ENCODE measurements around the gene ICAM5. TPM values are rescaled to one million over a fixed set of nuclear protein-coding genes. Genes with fewer than 3 reads are reported as not detected.
A peak's percentile ranks its signal among the peaks of the same experiment; 100 is the strongest.
"Not testable (repeated sequence)": the region's sequence is repeated elsewhere in the genome, so short reads cannot be mapped to it uniquely, and the experiment has no call there.

The ICAM5 gene
- total RNA-seq, 2 donors from 2014 or later: 0.18 to 0.37 TPM

DNA sequence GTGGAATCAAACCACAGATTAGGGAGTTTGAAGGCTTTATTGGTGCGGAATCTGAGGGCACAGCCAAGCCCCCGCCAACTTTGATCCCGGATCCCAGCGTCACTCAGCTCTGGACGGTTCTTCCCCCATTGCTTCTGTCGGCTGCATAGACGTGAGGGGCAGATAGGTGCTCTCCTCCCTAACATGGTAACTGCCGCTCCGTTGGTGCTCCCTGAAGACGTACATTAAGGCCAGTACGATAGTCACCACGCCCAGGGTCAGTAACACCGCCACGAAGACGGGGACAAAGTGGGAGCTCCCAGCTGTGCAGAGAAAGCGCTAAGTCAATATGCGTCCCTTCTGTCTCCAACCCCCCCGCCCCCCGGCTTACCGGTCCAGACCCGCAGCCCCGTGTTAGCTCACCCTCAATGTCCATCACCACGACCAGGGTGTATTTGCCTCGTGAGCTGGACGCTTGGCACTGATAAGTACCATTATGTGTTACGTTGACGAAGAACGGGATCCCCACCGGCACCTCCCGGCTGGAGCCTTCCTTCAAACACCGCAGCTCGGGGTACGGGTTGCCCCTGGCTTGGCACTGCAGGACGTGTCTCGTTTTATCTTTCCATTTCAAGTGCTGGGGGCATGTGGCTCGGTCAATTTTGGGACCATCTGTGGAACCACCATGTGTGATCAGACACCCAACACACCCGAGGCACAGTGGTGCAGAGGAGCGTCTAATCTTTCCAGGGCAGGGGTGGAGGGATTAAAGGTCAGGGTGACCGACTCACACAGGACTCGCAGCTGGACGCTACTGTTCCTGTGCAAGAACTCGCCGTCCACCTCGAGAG lies 44.2 kb downstream of the ICAM5 start:
- DNase-seq: peak; percentile 73
- peaks cover 12% of the 10 kb centered on the region for H3K4me1 Mint-ChIP-seq
- peak overlapping the region; percentile 35 for H3K9ac ChIP-seq (ENCODE audit: extremely low read depth, low read length, poor library complexity, severe bottlenecking)

DNA sequence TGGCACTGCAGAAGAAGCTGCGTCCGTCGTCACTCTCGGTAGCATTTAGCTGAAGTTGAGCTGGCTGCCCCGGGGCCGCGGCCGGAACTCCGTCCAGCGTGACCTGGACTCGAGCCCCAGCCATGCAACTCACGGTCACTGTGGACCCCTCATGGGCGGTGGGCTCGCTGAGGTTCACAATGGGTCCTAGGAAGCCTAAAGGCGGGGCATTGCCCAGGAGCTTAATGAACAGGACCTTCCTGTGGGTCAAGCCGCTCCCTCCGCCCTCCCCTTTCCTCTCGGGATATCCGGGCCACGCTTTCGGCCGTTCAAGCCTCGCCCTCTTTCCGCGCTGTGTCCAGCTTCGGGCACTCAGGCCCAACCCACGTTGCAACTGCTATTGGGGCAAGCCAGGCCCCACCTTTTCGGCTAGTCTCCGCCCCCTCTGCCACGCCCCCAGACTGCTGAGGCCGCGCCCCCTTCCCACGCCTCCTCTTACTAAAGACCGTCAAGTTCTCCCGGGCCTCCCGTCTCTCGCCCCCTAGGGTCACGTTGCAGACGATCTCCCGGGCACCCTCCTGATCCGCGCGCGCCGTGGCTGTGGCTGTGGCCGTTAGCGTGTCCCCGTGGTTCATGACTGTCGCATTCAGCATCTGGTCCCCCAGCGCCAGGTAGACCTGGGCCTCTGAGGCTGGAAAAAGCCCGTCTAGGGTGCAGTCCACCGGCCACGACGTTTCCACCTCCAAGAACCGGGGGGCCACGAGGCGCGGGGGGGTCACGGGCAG lies 45.0 kb downstream of the ICAM5 start:
- peak overlapping the region; percentile 48 for H3K27ac Mint-ChIP-seq

More for the DNA sequence above, 44.2 kb downstream of the ICAM5 start:
- H3K27ac ChIP-seq (ENCODE audit: low read depth, low read length): no peak overlapping the region
- peak overlapping the region; percentile 96 for H3K27ac Mint-ChIP-seq
- no peaks in the 10 kb centered on the region for H3K9me3 Mint-ChIP-seq
- peak overlapping the region; percentile 95 for H3K4me3 ChIP-seq (ENCODE audit: low read length)
- peaks cover 3% of the 10 kb centered on the region for H3K4me1 ChIP-seq (ENCODE audit: control insufficient read depth, insufficient read depth, low read length)
- peaks cover 15% of the 10 kb centered on the region for H3K36me3 ChIP-seq (ENCODE audit: control insufficient read depth, insufficient read depth, low read length)
- peaks cover 14% of the 10 kb centered on the region for H3K36me3 Mint-ChIP-seq (ENCODE audit: low read depth)
- TF ChIP-seq, protein P1, sequence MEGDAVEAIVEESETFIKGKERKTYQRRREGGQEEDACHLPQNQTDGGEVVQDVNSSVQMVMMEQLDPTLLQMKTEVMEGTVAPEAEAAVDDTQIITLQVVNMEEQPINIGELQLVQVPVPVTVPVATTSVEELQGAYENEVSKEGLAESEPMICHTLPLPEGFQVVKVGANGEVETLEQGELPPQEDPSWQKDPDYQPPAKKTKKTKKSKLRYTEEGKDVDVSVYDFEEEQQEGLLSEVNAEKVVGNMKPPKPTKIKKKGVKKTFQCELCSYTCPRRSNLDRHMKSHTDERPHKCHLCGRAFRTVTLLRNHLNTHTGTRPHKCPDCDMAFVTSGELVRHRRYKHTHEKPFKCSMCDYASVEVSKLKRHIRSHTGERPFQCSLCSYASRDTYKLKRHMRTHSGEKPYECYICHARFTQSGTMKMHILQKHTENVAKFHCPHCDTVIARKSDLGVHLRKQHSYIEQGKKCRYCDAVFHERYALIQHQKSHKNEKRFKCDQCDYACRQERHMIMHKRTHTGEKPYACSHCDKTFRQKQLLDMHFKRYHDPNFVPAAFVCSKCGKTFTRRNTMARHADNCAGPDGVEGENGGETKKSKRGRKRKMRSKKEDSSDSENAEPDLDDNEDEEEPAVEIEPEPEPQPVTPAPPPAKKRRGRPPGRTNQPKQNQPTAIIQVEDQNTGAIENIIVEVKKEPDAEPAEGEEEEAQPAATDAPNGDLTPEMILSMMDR (conservative IDR thresholded peaks at IDR 0.05): no peak
- 3 to 7% methylated on average over 26 to 44 of the region's 44 CpGs for WGBS, 2 experiments (ENCODE audit: insufficient coverage in 1 of 2, insufficient read length in 1 of 2)
- H3K4me3 Mint-ChIP-seq: peak overlapping the region; percentile 94
- no peaks in the 10 kb centered on the region for H3K27me3 ChIP-seq (ENCODE audit: control insufficient read depth, insufficient read depth, low read length, poor library complexity, severe bottlenecking)
- H3K9me3 ChIP-seq (ENCODE audit: control insufficient read depth, low read length): no peaks in the 10 kb centered on the region
- no peaks in the 10 kb centered on the region for H3K27me3 Mint-ChIP-seq (ENCODE audit: insufficient read depth)

DNA sequence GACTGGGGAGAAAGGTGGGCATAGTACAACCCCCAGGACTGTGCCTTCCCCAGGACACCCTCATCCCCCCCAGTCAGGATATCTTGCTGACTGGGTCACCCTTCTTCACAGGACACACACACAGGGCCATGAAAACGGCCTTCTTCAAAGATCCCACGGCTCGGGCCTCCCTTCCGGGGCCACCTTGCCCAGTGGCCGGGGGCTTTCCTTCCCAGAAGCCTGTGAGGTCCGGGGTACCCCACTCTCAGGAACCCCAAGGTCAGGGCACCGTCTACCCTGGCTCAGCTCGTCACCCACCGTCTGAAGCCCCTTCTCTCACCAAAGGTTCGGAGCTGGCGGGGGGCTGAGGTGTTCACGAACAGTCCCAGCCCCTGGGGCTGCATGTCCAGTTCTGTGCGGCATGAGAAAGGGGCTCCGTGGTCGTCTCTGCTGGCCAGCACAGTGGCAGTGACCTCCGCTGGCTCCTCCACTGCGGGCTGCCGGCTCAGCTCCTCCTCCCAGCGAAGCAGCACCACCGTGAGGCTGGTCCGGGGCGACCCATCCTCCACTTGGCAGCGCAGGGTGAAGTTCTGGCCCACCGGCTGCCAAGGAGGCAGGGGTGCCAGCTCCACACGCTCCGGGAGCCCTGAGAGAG lies 45.7 kb downstream of the ICAM5 start:
- Histone ChIP-seq H3K9me3 (ENCODE audit: control insufficient read depth, low read length) (no peaks in the 10 kb centered on the region), H3K36me3 (ENCODE audit: control insufficient read depth, insufficient read depth, low read length) (peaks cover 2% of the 10 kb centered on the region), H3K4me1 (ENCODE audit: control insufficient read depth, insufficient read depth, low read length) (peaks cover 3% of the 10 kb centered on the region), H3K9ac (ENCODE audit: extremely low read depth, low read length, poor library complexity, severe bottlenecking) (no peak overlapping the region), H3K27ac (ENCODE audit: low read depth, low read length) (no peak overlapping the region), H3K4me3 (ENCODE audit: low read length) (no peak overlapping the region), H3K27me3 (ENCODE audit: control insufficient read depth, insufficient read depth, low read length, poor library complexity, severe bottlenecking) (no peaks in the 10 kb centered on the region)
- Mint-ChIP-seq H3K36me3 (ENCODE audit: low read depth) (peaks cover 1% of the 10 kb centered on the region), H3K27ac (no peak overlapping the region), H3K4me1 (peaks cover 12% of the 10 kb centered on the region), H3K4me3 (peak overlapping the region; percentile 94), H3K9me3 (no peaks in the 10 kb centered on the region), H3K27me3 (ENCODE audit: insufficient read depth) (no peaks in the 10 kb centered on the region)
- DNase-seq: peak; percentile 71
- TF ChIP-seq, protein P1 (conservative IDR thresholded peaks at IDR 0.05): peak; percentile 18
- 69 to 70% methylated on average over 18 to 26 of the region's 26 CpGs for WGBS, 2 experiments (ENCODE audit: insufficient coverage in 1 of 2, insufficient read length in 1 of 2)

More for the DNA sequence above, 45.0 kb downstream of the ICAM5 start:
- TF ChIP-seq, protein P1 (conservative IDR thresholded peaks at IDR 0.05): peak; percentile 46
- no peaks in the 10 kb centered on the region for H3K27me3 Mint-ChIP-seq (ENCODE audit: insufficient read depth)
- H3K4me1 Mint-ChIP-seq: peaks cover 12% of the 10 kb centered on the region
- H3K9me3 Mint-ChIP-seq: no peaks in the 10 kb centered on the region
- Histone ChIP-seq H3K27me3 (ENCODE audit: control insufficient read depth, insufficient read depth, low read length, poor library complexity, severe bottlenecking) (no peaks in the 10 kb centered on the region), H3K9ac (ENCODE audit: extremely low read depth, low read length, poor library complexity, severe bottlenecking) (peak overlapping the region; percentile 35), H3K4me1 (ENCODE audit: control insufficient read depth, insufficient read depth, low read length) (peaks cover 3% of the 10 kb centered on the region), H3K4me3 (ENCODE audit: low read length) (peak overlapping the region; percentile 95), H3K9me3 (ENCODE audit: control insufficient read depth, low read length) (no peaks in the 10 kb centered on the region), H3K27ac (ENCODE audit: low read depth, low read length) (no peak overlapping the region), H3K36me3 (ENCODE audit: control insufficient read depth, insufficient read depth, low read length) (peaks cover 9% of the 10 kb centered on the region)
- peak; percentile 99 for DNase-seq
- WGBS, 2 experiments (ENCODE audit: insufficient coverage in 1 of 2, insufficient read length in 1 of 2): 7 to 10% methylated on average over 25 to 59 of the region's 59 CpGs
- peaks cover 7% of the 10 kb centered on the region for H3K36me3 Mint-ChIP-seq (ENCODE audit: low read depth)
- H3K4me3 Mint-ChIP-seq: peak overlapping the region; percentile 94

DNA sequence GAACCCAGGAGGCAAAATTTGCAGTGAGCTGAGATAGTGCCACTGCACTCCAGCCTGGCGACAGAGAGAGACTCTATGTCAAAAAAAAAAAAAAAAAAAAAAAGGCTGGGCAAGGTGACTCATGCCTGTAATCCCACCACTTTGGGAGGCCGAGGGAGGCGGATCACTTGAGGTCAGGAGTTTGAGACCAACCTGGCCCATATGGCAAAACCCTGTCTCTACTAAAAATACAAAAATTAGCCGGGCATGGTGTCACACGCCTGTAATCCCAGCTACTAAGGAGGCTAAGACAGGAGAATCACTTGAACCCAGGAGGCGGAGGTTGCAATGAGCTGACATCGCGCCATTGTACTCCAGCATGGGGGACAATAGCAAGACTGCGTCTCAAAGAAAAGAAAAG lies 47.0 kb downstream of the ICAM5 start:
- H3K4me1 Mint-ChIP-seq: peaks cover 12% of the 10 kb centered on the region
- DNase-seq; H3K9me3 Mint-ChIP-seq; H3K4me1 ChIP-seq (ENCODE audit: control insufficient read depth, insufficient read depth, low read length); H3K36me3 Mint-ChIP-seq (ENCODE audit: low read depth); H3K9ac ChIP-seq (ENCODE audit: extremely low read depth, low read length, poor library complexity, severe bottlenecking); H3K36me3 ChIP-seq (ENCODE audit: control insufficient read depth, insufficient read depth, low read length); H3K4me3 ChIP-seq (ENCODE audit: low read length); H3K27ac ChIP-seq (ENCODE audit: low read depth, low read length); H3K4me3 Mint-ChIP-seq; H3K27me3 Mint-ChIP-seq (ENCODE audit: insufficient read depth); H3K27me3 ChIP-seq (ENCODE audit: control insufficient read depth, insufficient read depth, low read length, poor library complexity, severe bottlenecking); H3K27ac Mint-ChIP-seq; H3K9me3 ChIP-seq (ENCODE audit: control insufficient read depth, low read length): not testable (repeated sequence)
- 89 to 94% methylated on average over 7 to 9 of the region's 9 CpGs for WGBS, 2 experiments (ENCODE audit: insufficient coverage in 1 of 2, insufficient read length in 1 of 2)
